Esophagus squamous epithelium (tissue), 5 donors: ENCODE results near the gene TMEM167A. TPM values are rescaled to one million over a fixed set of nuclear protein-coding genes. Genes with fewer than 3 reads are reported as not detected.

Experiments
- DNase-seq: peaks from one replicate; lab custom pipeline; 2025; lab: John Stamatoyannopoulos, UW
- H3K27ac ChIP-seq, 4 donors: fragments of 200-600 bp; sonication (generic); one replicate each; pipeline ENCODE4 v1.5.1; 2016 to 2019; ENCODE audit warnings: mild to moderate bottlenecking in 1 of 4
- H3K27me3 ChIP-seq, 4 donors: fragments of 200-600 bp; sonication (generic); 1 replicate in 3 of 4; 2 replicates in 1 of 4; pipeline versions ENCODE4 v1.5.1 to v1.6.0; 2017 to 2021; ENCODE audit warnings: antibody characterized with exemption in 1 of 4
- H3K36me3 ChIP-seq, 3 donors: fragments of 200-600 bp; sonication (generic); one replicate each; pipeline ENCODE4 v1.5.1; 2016 to 2019
- H3K4me1 ChIP-seq, 3 donors: fragments of 200-600 bp; sonication (generic); one replicate each; pipeline ENCODE4 v1.5.1; 2017 to 2019
- H3K4me3 ChIP-seq, 4 donors: fragments of 200-600 bp; sonication (generic); 1 replicate in 3 of 4; 2 replicates in 1 of 4; pipeline ENCODE4 v1.5.1; 2016 to 2019; ENCODE audit warnings: mild to moderate bottlenecking in 2 of 4, moderate library complexity in 1 of 4
- H3K9me3 ChIP-seq, 3 donors: fragments of 200-600 bp; sonication (generic); one replicate each; pipeline ENCODE4 v1.5.1; 2016 to 2019
- CTCF ChIP-seq, 6 experiments: fragments of 450-650 bp in 4 of 6; fragments of 200-600 bp in 2 of 6; sonication (generic) in 2 of 6; IDR thresholded peaks; one replicate each; pipeline ENCODE4 v1.5.1; 2016 to 2019; ENCODE audit warnings: antibody characterized with exemption in 6 of 6, mild to moderate bottlenecking in 4 of 6, moderate library complexity in 4 of 6
- POLR2A ChIP-seq, 4 donors: fragments of 450-650 bp; IDR thresholded peaks; one replicate each; pipeline ENCODE4 v1.6.1; 2017; ENCODE audit warnings: antibody characterized with exemption in 4 of 4, mild to moderate bottlenecking in 4 of 4, moderate library complexity in 3 of 4
- WGBS, 2 donors: methylation state at CpG; one replicate each; pipeline ENCODE4 v1.1.5; 2018; 5-methylcytosine and 5-hydroxymethylcytosine counted together
- intact Hi-C: fragments of 100-400 bp; cut with DNase I; formaldehyde crosslinking; loops from one replicate; pipeline ENCODE4 v1.15.0; 2022
- total RNA-seq, 4 donors: library from RNA; depleted of rRNA; stranded (reverse); fragments of >200 nt; gene quantifications; one replicate each; pipeline ENCODE4 v1.1.0, GENCODE V29; 2016
- donor health status: DM: yes; HTN: yes; CAD: no.

TMEM167A gene
- total RNA-seq, 4 donors from 2014 or later = 17.8 to 46.0 (median 33.8) TPM

DNA sequence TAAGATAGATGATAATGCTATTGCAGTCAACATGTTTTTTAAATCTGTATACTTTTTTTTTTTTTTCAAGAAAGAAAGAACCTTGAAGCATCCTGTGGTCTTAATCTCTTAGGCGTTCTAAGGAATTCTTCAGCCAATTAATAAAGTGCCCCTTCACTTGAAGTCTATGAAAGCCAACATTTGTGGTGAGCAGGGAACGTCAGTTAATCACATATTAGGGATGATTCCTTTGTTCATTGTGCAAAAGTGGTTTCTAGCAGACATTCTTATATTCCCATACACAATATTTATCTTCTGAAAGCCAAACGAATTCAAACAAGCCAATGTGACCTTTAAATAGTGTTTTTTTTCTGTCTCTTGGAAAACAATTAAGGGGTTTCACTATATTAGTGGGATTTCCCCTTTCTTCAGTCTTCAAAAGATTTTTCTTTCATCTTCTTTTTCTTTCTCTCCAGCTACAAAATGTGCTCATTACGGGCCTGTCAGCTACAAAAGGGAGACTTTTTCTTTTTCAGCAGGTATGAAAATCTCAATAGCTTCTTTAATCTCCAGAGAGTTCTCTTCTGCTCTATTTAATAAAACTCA lies 40.1 kb downstream of the TMEM167A start:
- no peaks in the 10 kb centered on the region for H3K4me1 ChIP-seq
- H3K27me3 ChIP-seq = no peaks in the 10 kb centered on the region
- no peak overlapping the region for H3K4me3 ChIP-seq
- intact Hi-C loops = no loop called here
- no peaks in the 10 kb centered on the region for H3K9me3 ChIP-seq
- no peaks in the 10 kb centered on the region for H3K36me3 ChIP-seq
- 32 to 48% methylated on average over 4 of the region's 4 CpGs for WGBS, 2 donors
- TF ChIP-seq POLR2A (IDR thresholded peaks at IDR 0.05) (no peak), CTCF (IDR thresholded peaks at IDR 0.05) (no peak)
- H3K27ac ChIP-seq = no peak overlapping the region
- DNase-seq = no peak

DNA sequence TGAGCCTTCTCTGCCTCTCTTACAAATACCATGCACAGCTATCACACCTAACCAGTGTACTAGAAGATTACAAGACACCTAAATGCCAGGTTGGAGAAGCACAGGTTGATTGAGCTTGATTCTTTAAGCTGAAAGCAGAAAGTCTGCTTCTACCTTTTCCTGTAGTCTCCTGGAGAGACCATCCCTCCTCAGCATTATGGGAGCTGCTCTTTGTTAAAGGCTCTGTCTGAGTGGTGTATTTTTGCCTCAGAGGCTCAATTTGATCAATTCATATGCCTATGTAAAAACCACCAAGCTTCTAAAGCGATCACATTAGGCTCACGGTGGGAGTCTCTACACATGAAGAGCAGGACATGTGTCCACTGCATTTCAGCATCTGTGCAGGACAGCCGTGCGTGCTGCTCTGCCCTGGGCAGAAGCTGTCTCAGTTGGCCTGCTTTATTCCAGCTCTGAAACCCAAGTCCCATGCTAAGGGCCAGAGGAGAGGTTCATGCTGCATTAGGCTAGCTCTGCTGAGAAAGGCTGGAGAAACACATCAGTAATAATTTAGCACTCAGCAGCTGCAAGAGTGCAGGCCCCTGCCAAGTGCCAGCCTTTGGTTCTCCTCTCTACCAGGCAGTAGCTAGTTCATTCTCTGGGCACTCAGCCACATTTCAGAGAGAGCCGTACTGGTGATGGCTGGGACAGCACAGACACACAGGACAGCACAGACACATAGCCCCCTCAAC lies 41.7 kb downstream of the TMEM167A start:
- Histone ChIP-seq H3K27ac (no peak overlapping the region), H3K27me3 (no peaks in the 10 kb centered on the region), H3K4me1 (no peaks in the 10 kb centered on the region), H3K4me3 (no peak overlapping the region), H3K9me3 (no peaks in the 10 kb centered on the region), H3K36me3 (no peaks in the 10 kb centered on the region)
- TF ChIP-seq CTCF (IDR thresholded peaks at IDR 0.05) (no peak), POLR2A (IDR thresholded peaks at IDR 0.05) (no peak)
- 67 to 73% methylated on average over 3 of the region's 5 CpGs for WGBS, 2 donors
- no peak for DNase-seq
- intact Hi-C loops = no loop called here

GRCh38 chr5:83034528-83035207 lies 42.5 kb downstream of the TMEM167A start:
- Histone ChIP-seq H3K4me3 (no peak overlapping the region), H3K9me3 (no peaks in the 10 kb centered on the region), H3K27ac (no peak overlapping the region), H3K27me3 (no peaks in the 10 kb centered on the region), H3K4me1 (no peaks in the 10 kb centered on the region), H3K36me3 (no peaks in the 10 kb centered on the region)
- no peak for TF ChIP-seq CTCF (IDR thresholded peaks at IDR 0.05)
- TF ChIP-seq POLR2A (IDR thresholded peaks at IDR 0.05) = no peak
- intact Hi-C loops = no loop called here
- no peak for DNase-seq
- WGBS, 2 donors = 81 to 83% methylated on average over 4 of the region's 4 CpGs

DNA sequence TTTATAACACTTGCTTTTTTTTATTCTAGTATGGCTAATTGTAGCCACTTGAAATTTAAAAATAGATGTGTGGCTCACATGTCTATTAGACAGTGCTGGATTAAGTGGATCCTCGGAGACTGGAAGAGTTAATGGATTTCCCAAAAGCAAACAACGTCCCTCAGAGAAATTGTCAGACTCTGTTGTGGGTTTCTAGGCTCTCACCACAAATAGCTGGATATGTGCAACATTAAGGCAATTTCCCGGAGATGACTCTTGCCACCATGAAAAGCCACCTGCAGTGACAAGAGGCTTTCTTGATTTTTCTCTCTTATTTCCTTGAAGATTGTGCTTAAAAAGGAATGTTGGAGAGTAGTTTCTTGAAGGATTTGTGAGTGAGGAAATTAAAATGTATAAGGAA lies 43.2 kb downstream of the TMEM167A start:
- TF ChIP-seq POLR2A (IDR thresholded peaks at IDR 0.05) (no peak), CTCF (IDR thresholded peaks at IDR 0.05) (no peak)
- 66 to 76% methylated on average over 3 of the region's 3 CpGs for WGBS, 2 donors
- no peak overlapping the region for H3K4me3 ChIP-seq
- H3K27me3 ChIP-seq = no peaks in the 10 kb centered on the region
- H3K27ac ChIP-seq = no peak overlapping the region
- H3K36me3 ChIP-seq = no peaks in the 10 kb centered on the region
- H3K4me1 ChIP-seq = no peaks in the 10 kb centered on the region
- DNase-seq = no peak
- intact Hi-C loops = no loop called here
- H3K9me3 ChIP-seq = no peaks in the 10 kb centered on the region

DNA sequence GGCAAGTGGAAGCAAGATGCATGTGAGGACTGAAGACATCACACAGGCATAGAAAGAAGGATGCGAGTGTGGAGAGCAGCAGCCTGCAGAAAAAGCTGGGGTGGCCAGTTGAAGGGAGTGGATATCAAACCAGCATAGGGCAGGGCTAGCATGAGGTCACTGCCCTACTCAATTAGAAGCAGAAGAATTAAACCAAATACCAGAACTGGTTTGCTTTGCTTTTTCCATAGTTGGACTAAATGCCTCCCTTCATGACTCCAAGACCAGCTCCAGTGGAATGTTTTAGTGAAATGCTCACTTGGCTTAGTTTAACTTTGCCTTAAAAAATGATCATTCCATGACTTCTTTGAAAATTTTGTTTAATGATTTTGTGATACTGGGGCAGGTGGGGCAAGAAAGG lies 45.8 kb downstream of the TMEM167A start:
- no peaks in the 10 kb centered on the region for H3K27me3 ChIP-seq
- no peaks in the 10 kb centered on the region for H3K9me3 ChIP-seq
- intact Hi-C loops = no loop called here
- no peak overlapping the region for H3K4me3 ChIP-seq
- H3K36me3 ChIP-seq = no peaks in the 10 kb centered on the region
- WGBS, 2 donors = 73 to 88% methylated on average over 1 of the region's 1 CpG
- DNase-seq = no peak
- H3K4me1 ChIP-seq = no peaks in the 10 kb centered on the region
- no peak for TF ChIP-seq CTCF (IDR thresholded peaks at IDR 0.05)
- TF ChIP-seq POLR2A (IDR thresholded peaks at IDR 0.05) = no peak
- H3K27ac ChIP-seq = no peak overlapping the region
